Ishikawa (cell line): ENCODE data around the gene NOTCH3.

Source experiments
- CEBPB ChIP-seq: IDR thresholded peaks from 2 replicates; pipeline ENCODE4 v1.6.1; 2012
- CREB1 ChIP-seq: IDR thresholded peaks from 2 replicates; pipeline ENCODE4 v1.6.1; 2012; ENCODE audit warnings: low read depth
- EGR1 ChIP-seq: IDR thresholded peaks from 2 replicates; pipeline ENCODE4 v1.6.1; 2012
- EP300 ChIP-seq: IDR thresholded peaks from 2 replicates; pipeline ENCODE4 v1.6.1; 2012; ENCODE audit warnings: borderline replicate concordance
- FOXM1 ChIP-seq: IDR thresholded peaks from 2 replicates; pipeline ENCODE4 v1.6.1; 2012; ENCODE audit warnings: low read depth, borderline replicate concordance
- MAX ChIP-seq: IDR thresholded peaks from 2 replicates; pipeline ENCODE4 v1.6.1; 2012
- NFIC ChIP-seq: IDR thresholded peaks from 2 replicates; pipeline ENCODE4 v1.6.1; 2012
- RAD21 ChIP-seq: IDR thresholded peaks from 2 replicates; pipeline ENCODE4 v1.6.1; 2012; ENCODE audit warnings: low read depth
- TAF1 ChIP-seq: IDR thresholded peaks from 2 replicates; pipeline ENCODE4 v1.6.1; 2012; ENCODE audit warnings: low read depth, mild to moderate bottlenecking
- TCF12 ChIP-seq: IDR thresholded peaks from 2 replicates; pipeline ENCODE4 v1.6.1; 2012; ENCODE audit warnings: low read depth
- TEAD4 ChIP-seq: IDR thresholded peaks from 2 replicates; pipeline ENCODE4 v1.6.1; 2012
- USF1 ChIP-seq: IDR thresholded peaks from 2 replicates; pipeline ENCODE4 v1.6.1; 2012
- YY1 ChIP-seq: IDR thresholded peaks from 2 replicates; pipeline ENCODE4 v1.6.1; 2012; ENCODE audit warnings: low read depth
- ZBTB7A ChIP-seq: IDR thresholded peaks from 2 replicates; pipeline ENCODE4 v1.6.1; 2012; ENCODE audit warnings: low read depth
- TF ChIP-seq, protein P1 (sequence below): IDR thresholded peaks from 2 replicates; pipeline ENCODE4 v1.6.1; 2012; ENCODE audit warnings: low read depth, mild to moderate bottlenecking

NOTCH3 gene

GRCh38 chr19:15195371-15196334 lies 5.1 kb downstream of the NOTCH3 start:
- TF ChIP-seq ZBTB7A = peak; percentile 83
- TF ChIP-seq FOXM1 = no peak
- TF ChIP-seq CREB1 = no peak
- 0 out of 2 replicates have a peak, but pooled peaks have one; percentile 13 for TF ChIP-seq EGR1
- TF ChIP-seq TAF1 = no peak; the same call in 1 of the 2 replicates
- peak; percentile 37; the same call in 1 of the 2 replicates for TF ChIP-seq EP300
- TF ChIP-seq USF1 = no peak
- 0 out of 2 replicates have a peak, but pooled peaks have one; percentile 35 for TF ChIP-seq NFIC
- 0 out of 2 replicates have a peak, but pooled peaks have one; percentile 3 for TF ChIP-seq TEAD4
- peak; percentile 18; the same call in 1 of the 2 replicates for TF ChIP-seq RAD21
- peak; percentile 64; the same call in 1 of the 2 replicates for TF ChIP-seq TCF12
- TF ChIP-seq CEBPB = no peak
- no peak; the same call in 1 of the 2 replicates for TF ChIP-seq YY1
- TF ChIP-seq, protein P1, sequence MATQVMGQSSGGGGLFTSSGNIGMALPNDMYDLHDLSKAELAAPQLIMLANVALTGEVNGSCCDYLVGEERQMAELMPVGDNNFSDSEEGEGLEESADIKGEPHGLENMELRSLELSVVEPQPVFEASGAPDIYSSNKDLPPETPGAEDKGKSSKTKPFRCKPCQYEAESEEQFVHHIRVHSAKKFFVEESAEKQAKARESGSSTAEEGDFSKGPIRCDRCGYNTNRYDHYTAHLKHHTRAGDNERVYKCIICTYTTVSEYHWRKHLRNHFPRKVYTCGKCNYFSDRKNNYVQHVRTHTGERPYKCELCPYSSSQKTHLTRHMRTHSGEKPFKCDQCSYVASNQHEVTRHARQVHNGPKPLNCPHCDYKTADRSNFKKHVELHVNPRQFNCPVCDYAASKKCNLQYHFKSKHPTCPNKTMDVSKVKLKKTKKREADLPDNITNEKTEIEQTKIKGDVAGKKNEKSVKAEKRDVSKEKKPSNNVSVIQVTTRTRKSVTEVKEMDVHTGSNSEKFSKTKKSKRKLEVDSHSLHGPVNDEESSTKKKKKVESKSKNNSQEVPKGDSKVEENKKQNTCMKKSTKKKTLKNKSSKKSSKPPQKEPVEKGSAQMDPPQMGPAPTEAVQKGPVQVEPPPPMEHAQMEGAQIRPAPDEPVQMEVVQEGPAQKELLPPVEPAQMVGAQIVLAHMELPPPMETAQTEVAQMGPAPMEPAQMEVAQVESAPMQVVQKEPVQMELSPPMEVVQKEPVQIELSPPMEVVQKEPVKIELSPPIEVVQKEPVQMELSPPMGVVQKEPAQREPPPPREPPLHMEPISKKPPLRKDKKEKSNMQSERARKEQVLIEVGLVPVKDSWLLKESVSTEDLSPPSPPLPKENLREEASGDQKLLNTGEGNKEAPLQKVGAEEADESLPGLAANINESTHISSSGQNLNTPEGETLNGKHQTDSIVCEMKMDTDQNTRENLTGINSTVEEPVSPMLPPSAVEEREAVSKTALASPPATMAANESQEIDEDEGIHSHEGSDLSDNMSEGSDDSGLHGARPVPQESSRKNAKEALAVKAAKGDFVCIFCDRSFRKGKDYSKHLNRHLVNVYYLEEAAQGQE = no peak

GRCh38 chr19:15194938-15195337 lies 5.9 kb downstream of the NOTCH3 start:
- TF ChIP-seq TEAD4 (no peak), YY1 (no peak), RAD21 (no peak), FOXM1 (no peak)

DNA sequence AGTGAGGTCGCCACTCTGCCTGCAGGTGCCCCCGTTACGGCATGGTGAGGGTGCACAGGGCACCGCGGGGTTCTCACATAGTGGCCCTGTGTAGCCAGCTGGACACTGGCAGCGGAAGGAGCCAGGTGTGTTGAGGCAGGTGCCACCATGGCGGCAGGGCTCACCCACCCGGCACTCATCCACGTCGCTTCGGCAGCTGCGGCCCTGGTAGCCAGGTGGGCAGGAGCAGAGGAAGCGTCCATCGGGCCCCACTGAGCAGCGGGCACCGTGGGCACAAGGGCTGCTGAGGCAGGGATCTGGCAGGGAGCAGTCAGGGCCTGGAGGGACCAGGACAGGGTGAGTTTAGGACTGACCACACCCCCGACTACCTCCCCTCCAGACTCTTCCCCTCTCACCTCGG lies 8.8 kb downstream of the NOTCH3 start:
- TF ChIP-seq CREB1 (no peak), EGR1 (no peak), RAD21 (no peak), EP300 (no peak), USF1 (no peak), TCF12 (no peak), NFIC (no peak), MAX (no peak), TAF1 (no peak), CEBPB (no peak), YY1 (no peak), ZBTB7A (no peak), TEAD4 (no peak), FOXM1 (no peak)
- TF ChIP-seq, protein P1 = no peak

DNA sequence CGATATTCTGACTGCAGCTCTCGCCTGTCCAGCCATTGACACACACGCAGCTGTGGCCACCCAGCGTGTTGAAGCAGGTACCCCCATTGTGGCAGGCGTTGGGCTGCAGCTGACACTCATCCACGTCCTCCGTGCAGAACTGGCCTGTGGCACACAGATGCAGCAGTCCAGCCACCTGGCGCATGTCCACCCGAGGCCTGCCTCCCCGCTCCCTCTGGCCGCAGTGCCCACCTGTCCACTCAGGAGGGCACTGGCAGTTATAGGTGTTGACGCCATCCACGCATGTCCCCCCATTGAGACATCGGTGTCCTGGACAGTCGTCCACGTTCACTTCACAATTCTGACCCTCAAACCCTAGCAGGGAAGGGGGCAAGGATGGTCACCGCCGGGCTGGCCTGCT lies 9.3 kb downstream of the NOTCH3 start:
- TF ChIP-seq MAX (no peak), CREB1 (no peak), EP300 (no peak), CEBPB (no peak), TAF1 (no peak), NFIC (no peak)
- TF ChIP-seq, protein P1 = no peak
